Bronchial epithelial cell (primary cell): ENCODE results near the gene AQP6. TPM values are rescaled to one million over a fixed set of nuclear protein-coding genes. Genes with fewer than 3 reads are reported as not detected.

Experiments
- DNase-seq: peaks from one replicate; pipeline ENCODE4 v3.0.0-alpha.2; 2010; ENCODE audit warnings: low read depth
- FAIRE-seq: peaks from 2 replicates; lab custom pipeline; 2011; peaks lifted over from hg19 to GRCh38; lab: Jason Lieb, UNC
- H3K27me3 ChIP-seq: 2 replicates; pipeline ENCODE4 v1.5.1; 2011; ENCODE audit warnings: low read length; ENCODE audit not compliant: control insufficient read depth, insufficient read depth
- H3K36me3 ChIP-seq: 2 replicates; pipeline ENCODE4 v1.5.1; 2011; ENCODE audit warnings: low read length; ENCODE audit not compliant: control insufficient read depth, insufficient read depth
- H3K4me3 ChIP-seq: 2 replicates; pipeline ENCODE4 v1.5.1; 2011; ENCODE audit warnings: mild to moderate bottlenecking, low read depth, low read length, control low read depth
- CTCF ChIP-seq: IDR thresholded peaks from 2 replicates; pipeline ENCODE4 v1.5.1; 2011; ENCODE audit warnings: mild to moderate bottlenecking, moderate library complexity, low read length, control low read depth, inconsistent platforms; ENCODE audit not compliant: insufficient read depth, severe bottlenecking
- total RNA-seq: library from RNA; depleted of rRNA; stranded (reverse); fragments of >200 nt; gene quantifications from 2 replicates; pipeline ENCODE4 v1.2.1, GENCODE V29; 2014

AQP6 gene
- total RNA-seq, 1 donor from 2014 or later: not detected

- Histone ChIP-seq H3K4me3 (no peak overlapping the region), H3K36me3 (no peaks in the 10 kb centered on the region), H3K27me3 (no peaks in the 10 kb centered on the region)
- TF ChIP-seq CTCF: no peak
- DNase-seq (peak; percentile 71), FAIRE-seq (no peak)
Measured at GRCh38 chr12:49990273-49990672, 17.5 kb downstream of the AQP6 start.

GRCh38 chr12:49998453-49998852, 25.7 kb downstream of the AQP6 start:
- no peak for TF ChIP-seq CTCF
- DNase-seq (no peak), FAIRE-seq (no peak)
- H3K27me3 ChIP-seq: no peaks in the 10 kb centered on the region
- peaks cover 2% of the 10 kb centered on the region for H3K36me3 ChIP-seq
- no peak overlapping the region for H3K4me3 ChIP-seq

GRCh38 chr12:50003595-50003994, 30.8 kb downstream of the AQP6 start:
- TF ChIP-seq CTCF: no peak
- Histone ChIP-seq H3K4me3 (no peak overlapping the region), H3K27me3 (no peaks in the 10 kb centered on the region), H3K36me3 (peaks cover 3% of the 10 kb centered on the region)
- FAIRE-seq: no peak
- DNase-seq: no peak

GRCh38 chr12:50004696-50005095, 31.9 kb downstream of the AQP6 start:
- no peak for FAIRE-seq
- Histone ChIP-seq H3K4me3 (no peak overlapping the region), H3K36me3 (peaks cover 3% of the 10 kb centered on the region), H3K27me3 (no peaks in the 10 kb centered on the region)
- DNase-seq: no peak
- no peak for TF ChIP-seq CTCF

- no peak for TF ChIP-seq CTCF
- DNase-seq (no peak), FAIRE-seq (peak; percentile 47)
- Histone ChIP-seq H3K4me3 (no peak overlapping the region), H3K27me3 (no peaks in the 10 kb centered on the region), H3K36me3 (peaks cover 3% of the 10 kb centered on the region)
Measured at GRCh38 chr12:50005175-50005574, 32.4 kb downstream of the AQP6 start.

- no peak overlapping the region for H3K4me3 ChIP-seq
- H3K27me3 ChIP-seq: no peaks in the 10 kb centered on the region
- no peak for TF ChIP-seq CTCF
- no peak for DNase-seq
- H3K36me3 ChIP-seq: peaks cover 3% of the 10 kb centered on the region
- no peak for FAIRE-seq
Measured at GRCh38 chr12:50006280-50006679, 33.5 kb downstream of the AQP6 start.
